Measurements from ENCODE around the gene CCDC33.

GRCh38 chr15:74332011-74332410 lies 95.9 kb downstream of the CCDC33 start:
- TF ChIP-seq CTCF (IDR thresholded peaks at IDR 0.05; ENCODE audit: low read length) (no peak), EZH2phosphoT487 (IDR thresholded peaks at IDR 0.05; ENCODE audit: low read length) (no peak), EZH2 (optimal IDR thresholded peaks at IDR 0.05; ENCODE audit: low read depth, low read length) (no peak)
